ENCODE results near the gene NAA38. TPM values are rescaled to one million over a fixed set of nuclear protein-coding genes. Genes with fewer than 3 reads are reported as not detected.

Gene NAA38
- total RNA-seq, 1 donor from 2014 or later: 108 TPM

DNA sequence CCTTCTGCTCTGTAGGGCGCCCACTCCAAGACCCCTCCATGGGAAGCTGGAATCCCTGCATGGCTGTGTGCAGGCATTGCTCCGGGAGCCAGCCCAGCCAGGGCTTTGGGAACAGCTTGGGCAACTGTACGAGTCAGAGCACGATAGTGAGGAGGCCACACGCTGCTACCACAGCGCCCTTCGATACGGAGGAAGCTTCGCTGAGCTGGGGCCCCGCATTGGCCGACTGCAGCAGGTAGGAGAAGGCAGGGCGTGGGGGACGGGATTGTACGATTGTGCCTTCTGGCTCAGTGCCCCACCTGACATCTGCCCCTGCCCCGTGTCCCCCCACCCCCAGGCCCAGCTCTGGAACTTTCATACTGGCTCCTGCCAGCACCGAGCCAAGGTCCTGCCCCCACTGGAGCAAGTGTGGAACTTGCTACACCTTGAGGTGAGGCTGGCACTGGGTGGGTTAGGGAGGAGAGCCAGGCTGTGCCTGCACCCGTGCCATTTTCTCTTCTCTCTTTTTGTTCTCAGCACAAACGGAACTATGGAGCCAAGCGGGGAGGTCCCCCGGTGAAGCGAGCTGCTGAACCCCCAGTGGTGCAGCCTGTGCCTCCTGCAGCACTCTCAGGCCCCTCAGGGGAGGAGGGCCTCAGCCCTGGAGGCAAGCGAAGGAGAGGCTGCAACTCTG is 11.2 kb downstream of the NAA38 start:
- no peak for TF ChIP-seq CTCF (conservative IDR thresholded peaks at IDR 0.05; ENCODE audit: low read depth, low read length)

DNA sequence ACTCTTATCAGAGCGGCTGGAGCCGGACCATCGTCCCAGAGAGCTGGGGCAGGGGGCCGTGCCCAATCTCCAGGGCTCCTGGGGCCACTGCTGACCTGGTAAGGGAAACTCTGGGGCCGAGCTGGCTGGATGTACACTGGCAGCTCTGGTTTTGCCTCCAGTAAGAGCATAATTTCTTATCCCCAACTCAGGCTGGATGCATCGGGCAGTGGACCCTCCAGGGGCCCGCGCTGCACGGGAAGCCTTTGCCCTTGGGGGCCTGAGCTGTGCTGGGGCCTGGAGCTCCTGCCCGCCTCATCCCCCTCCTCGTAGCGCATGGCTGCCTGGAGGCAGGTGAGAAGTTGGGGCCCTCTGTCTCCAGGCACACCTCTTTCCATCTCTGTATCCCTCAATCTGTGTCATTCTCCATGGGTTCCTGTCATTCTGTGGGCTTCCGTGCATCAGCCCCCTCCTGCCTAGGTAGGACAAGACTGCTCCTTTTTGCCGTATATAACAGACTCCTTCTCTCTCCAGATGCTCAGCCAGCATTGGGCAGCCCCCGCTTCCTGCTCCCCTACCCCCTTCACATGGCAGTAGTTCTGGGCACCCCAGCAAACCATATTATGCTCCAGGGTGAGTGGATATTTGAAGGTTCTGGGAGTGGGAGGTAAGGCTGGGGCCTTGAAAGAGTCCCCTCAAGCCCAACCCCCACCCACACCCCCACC is 11.8 kb downstream of the NAA38 start:
- DNase-seq (ENCODE audit: low read depth): no peak
- peak overlapping the region; percentile 70 for H3K4me3 ChIP-seq (ENCODE audit: low read depth, low read length)
- TF ChIP-seq CTCF (conservative IDR thresholded peaks at IDR 0.05; ENCODE audit: low read depth, low read length): no peak

More for the DNA sequence above, 11.2 kb downstream of the NAA38 start:
- H3K4me3 ChIP-seq (ENCODE audit: low read depth, low read length): no peak overlapping the region
- DNase-seq (ENCODE audit: low read depth): no peak

- no peak for DNase-seq (ENCODE audit: low read depth)
- TF ChIP-seq CTCF (conservative IDR thresholded peaks at IDR 0.05; ENCODE audit: low read depth, low read length): no peak
Measured at GRCh38 chr17:7844292-7845154, 12.8 kb downstream of the NAA38 start.

DNA sequence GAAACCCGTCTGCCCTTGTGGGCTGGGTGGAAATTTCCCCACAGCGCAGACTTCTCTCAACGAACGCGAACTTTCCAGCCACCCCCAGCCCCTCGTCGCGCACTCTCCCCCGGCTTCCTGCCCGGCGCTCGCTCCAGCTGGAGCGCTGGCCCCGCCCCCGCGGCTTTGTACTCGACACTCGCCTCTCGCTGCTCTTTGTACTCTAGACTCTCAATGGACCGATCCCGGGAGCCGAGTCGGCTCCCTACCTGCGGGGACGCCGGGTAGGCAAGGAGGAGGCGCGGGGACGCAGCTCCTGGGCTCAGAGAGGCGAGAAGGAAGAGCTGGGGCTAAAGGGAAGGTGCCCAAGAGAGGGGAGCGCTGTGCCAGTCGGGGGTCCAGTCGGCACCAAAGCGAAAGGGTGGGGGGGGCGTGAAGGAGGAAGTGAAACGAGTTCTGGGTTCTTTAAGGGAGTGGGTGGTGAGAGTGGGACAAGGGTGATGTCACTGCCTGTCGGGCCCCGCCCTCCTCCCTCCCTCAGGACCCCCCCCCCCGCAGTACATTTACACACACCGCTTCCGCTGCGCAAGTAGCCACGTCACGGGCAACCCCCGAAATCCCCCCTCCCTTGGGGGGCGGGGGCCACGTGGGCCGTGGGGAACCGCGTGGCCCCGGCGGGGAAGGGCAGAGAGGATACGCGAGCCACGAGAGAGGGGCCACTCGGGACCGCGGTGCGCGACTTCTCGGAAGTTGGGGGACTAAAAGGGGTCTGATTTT is 13.6 kb downstream of the NAA38 start:
- TF ChIP-seq CTCF (conservative IDR thresholded peaks at IDR 0.05; ENCODE audit: low read depth, low read length): no peak
- no peak for DNase-seq (ENCODE audit: low read depth)
- H3K4me3 ChIP-seq (ENCODE audit: low read depth, low read length): peak overlapping the region; percentile 70

More at GRCh38 chr17:7844292-7845154, 12.8 kb downstream of the NAA38 start:
- peak overlapping the region; percentile 70 for H3K4me3 ChIP-seq (ENCODE audit: low read depth, low read length)

- H3K4me3 ChIP-seq (ENCODE audit: low read depth, low read length): peak overlapping the region; percentile 70
- TF ChIP-seq CTCF (conservative IDR thresholded peaks at IDR 0.05; ENCODE audit: low read depth, low read length): no peak
- DNase-seq (ENCODE audit: low read depth): no peak
Measured at GRCh38 chr17:7843257-7843535, 14.2 kb downstream of the NAA38 start.

- no peak for TF ChIP-seq CTCF (conservative IDR thresholded peaks at IDR 0.05; ENCODE audit: low read depth, low read length)
- no peak for DNase-seq (ENCODE audit: low read depth)
- peak overlapping the region; percentile 70 for H3K4me3 ChIP-seq (ENCODE audit: low read depth, low read length)
Measured at GRCh38 chr17:7842380-7843256, 14.7 kb downstream of the NAA38 start.

Measured in epithelial cell of proximal tubule (primary cell).